Activated naive CD4-positive, alpha-beta T cell treated with anti-CD3 and anti-CD28 coated beads, Interleukin-2, amount 50 U/mL, for 24 hours (primary cell): ENCODE data around the gene HINFP.
"Not testable (repeated sequence)": the region's sequence is repeated elsewhere in the genome, so short reads cannot be mapped to it uniquely, and the experiment has no call there.

Experiments used
- H3K27ac Mint-ChIP-seq: one replicate; pipeline ENCODE4 v1.8.0; 2021; ENCODE audit warnings: mild to moderate bottlenecking, mixed read lengths
- H3K27me3 Mint-ChIP-seq: one replicate; pipeline ENCODE4 v1.8.0; 2021; ENCODE audit warnings: mixed read lengths
- H3K36me3 Mint-ChIP-seq: one replicate; pipeline ENCODE4 v1.8.0; 2021; ENCODE audit warnings: mixed read lengths
- H3K4me1 Mint-ChIP-seq: one replicate; pipeline ENCODE4 v1.8.0; 2021; ENCODE audit warnings: mixed read lengths
- H3K4me3 Mint-ChIP-seq: one replicate; pipeline ENCODE4 v1.8.0; 2021; ENCODE audit warnings: mild to moderate bottlenecking, mixed read lengths
- H3K9me3 Mint-ChIP-seq: one replicate; pipeline ENCODE4 v1.8.0; 2021; ENCODE audit warnings: mixed read lengths

Gene HINFP

GRCh38 chr11:119154178-119154577 lies 32.8 kb downstream of the HINFP start:
- Mint-ChIP-seq H3K4me3 (no peak overlapping the region), H3K27me3 (peaks cover 2% of the 10 kb centered on the region), H3K4me1 (no peaks in the 10 kb centered on the region), H3K9me3 (no peaks in the 10 kb centered on the region), H3K36me3 (no peaks in the 10 kb centered on the region), H3K27ac (no peak overlapping the region)

GRCh38 chr11:119155733-119156492 lies 34.5 kb downstream of the HINFP start:
- Mint-ChIP-seq H3K4me3 (no peak overlapping the region), H3K36me3 (no peaks in the 10 kb centered on the region), H3K27me3 (peaks cover 2% of the 10 kb centered on the region), H3K4me1 (no peaks in the 10 kb centered on the region), H3K27ac (no peak overlapping the region), H3K9me3 (no peaks in the 10 kb centered on the region)

GRCh38 chr11:119156496-119156895 lies 35.1 kb downstream of the HINFP start:
- no peaks in the 10 kb centered on the region for H3K36me3 Mint-ChIP-seq
- no peak overlapping the region for H3K4me3 Mint-ChIP-seq
- no peaks in the 10 kb centered on the region for H3K4me1 Mint-ChIP-seq
- H3K27ac Mint-ChIP-seq, result no peak overlapping the region
- no peaks in the 10 kb centered on the region for H3K9me3 Mint-ChIP-seq
- H3K27me3 Mint-ChIP-seq, result peaks cover 2% of the 10 kb centered on the region

- H3K27ac Mint-ChIP-seq, result no peak overlapping the region
- no peaks in the 10 kb centered on the region for H3K9me3 Mint-ChIP-seq
- peaks cover 2% of the 10 kb centered on the region for H3K27me3 Mint-ChIP-seq
- H3K4me3 Mint-ChIP-seq, result no peak overlapping the region
- H3K36me3 Mint-ChIP-seq, result no peaks in the 10 kb centered on the region
- H3K4me1 Mint-ChIP-seq, result no peaks in the 10 kb centered on the region
Observed at GRCh38 chr11:119157063-119157462, 35.7 kb downstream of the HINFP start.

GRCh38 chr11:119158467-119158866 lies 37.1 kb downstream of the HINFP start:
- peaks cover 2% of the 10 kb centered on the region for H3K27me3 Mint-ChIP-seq
- no peaks in the 10 kb centered on the region for H3K4me1 Mint-ChIP-seq
- no peak overlapping the region for H3K4me3 Mint-ChIP-seq
- H3K27ac Mint-ChIP-seq, result no peak overlapping the region
- H3K9me3 Mint-ChIP-seq, result no peaks in the 10 kb centered on the region
- no peaks in the 10 kb centered on the region for H3K36me3 Mint-ChIP-seq

GRCh38 chr11:119160151-119160550 lies 38.8 kb downstream of the HINFP start:
- Mint-ChIP-seq H3K27me3 (no peaks in the 10 kb centered on the region), H3K36me3 (no peaks in the 10 kb centered on the region), H3K9me3 (no peaks in the 10 kb centered on the region), H3K27ac (no peak overlapping the region), H3K4me3 (no peak overlapping the region), H3K4me1 (no peaks in the 10 kb centered on the region)

GRCh38 chr11:119161871-119162270 lies 40.5 kb downstream of the HINFP start:
- H3K4me3 Mint-ChIP-seq, result no peak overlapping the region
- no peak overlapping the region for H3K27ac Mint-ChIP-seq
- no peaks in the 10 kb centered on the region for H3K9me3 Mint-ChIP-seq
- no peaks in the 10 kb centered on the region for H3K27me3 Mint-ChIP-seq
- no peaks in the 10 kb centered on the region for H3K4me1 Mint-ChIP-seq
- H3K36me3 Mint-ChIP-seq, result no peaks in the 10 kb centered on the region

- H3K36me3 Mint-ChIP-seq, result no peaks in the 10 kb centered on the region
- H3K4me1 Mint-ChIP-seq, result peaks cover 11% of the 10 kb centered on the region
- H3K9me3 Mint-ChIP-seq, result no peaks in the 10 kb centered on the region
- no peak overlapping the region for H3K27ac Mint-ChIP-seq
- H3K27me3 Mint-ChIP-seq, result no peaks in the 10 kb centered on the region
- no peak overlapping the region for H3K4me3 Mint-ChIP-seq
Observed at GRCh38 chr11:119166368-119167076, 45.1 kb downstream of the HINFP start.

- H3K4me1 Mint-ChIP-seq, result peaks cover 11% of the 10 kb centered on the region
- H3K36me3 Mint-ChIP-seq, H3K9me3 Mint-ChIP-seq, H3K27me3 Mint-ChIP-seq, H3K4me3 Mint-ChIP-seq, H3K27ac Mint-ChIP-seq: not testable (repeated sequence)
Observed at GRCh38 chr11:119167077-119167458, 45.7 kb downstream of the HINFP start.

GRCh38 chr11:119167933-119168332 lies 46.6 kb downstream of the HINFP start:
- H3K9me3 Mint-ChIP-seq, result no peaks in the 10 kb centered on the region
- H3K4me3 Mint-ChIP-seq, result peak overlapping the region; percentile 68
- no peaks in the 10 kb centered on the region for H3K36me3 Mint-ChIP-seq
- H3K27ac Mint-ChIP-seq, result no peak overlapping the region
- H3K27me3 Mint-ChIP-seq, result no peaks in the 10 kb centered on the region
- H3K4me1 Mint-ChIP-seq, result peaks cover 11% of the 10 kb centered on the region

GRCh38 chr11:119168471-119169281 lies 47.3 kb downstream of the HINFP start, which contains the start of gene NLRX1:
NLRX1 (plus strand) TSS chr11:119168725; CDS start chr11:119171404, 2,679 bp downstream.
- no peaks in the 10 kb centered on the region for H3K36me3 Mint-ChIP-seq
- H3K4me1 Mint-ChIP-seq, result peaks cover 11% of the 10 kb centered on the region
- H3K9me3 Mint-ChIP-seq, result no peaks in the 10 kb centered on the region
- H3K4me3 Mint-ChIP-seq, result peak within 1 kb of the TSS; percentile 91
- H3K27ac Mint-ChIP-seq, result peak within 1 kb of the TSS; percentile 77
- H3K27me3 Mint-ChIP-seq, result no peaks in the 10 kb centered on the region

GRCh38 chr11:119169282-119169719 lies 47.9 kb downstream of the HINFP start:
- Mint-ChIP-seq H3K9me3 (no peaks in the 10 kb centered on the region), H3K27me3 (no peaks in the 10 kb centered on the region), H3K4me3 (peak overlapping the region; percentile 91), H3K4me1 (peaks cover 11% of the 10 kb centered on the region), H3K27ac (peak overlapping the region; percentile 77), H3K36me3 (peaks cover 1% of the 10 kb centered on the region)

- Mint-ChIP-seq H3K9me3 (no peaks in the 10 kb centered on the region), H3K4me1 (peaks cover 17% of the 10 kb centered on the region), H3K36me3 (peaks cover 4% of the 10 kb centered on the region), H3K4me3 (no peak overlapping the region), H3K27me3 (no peaks in the 10 kb centered on the region), H3K27ac (no peak overlapping the region)
Observed at GRCh38 chr11:119172513-119172912, 51.1 kb downstream of the HINFP start.

GRCh38 chr11:119173453-119173852 lies 52.1 kb downstream of the HINFP start:
- H3K4me1 Mint-ChIP-seq, result peaks cover 22% of the 10 kb centered on the region
- peaks cover 4% of the 10 kb centered on the region for H3K36me3 Mint-ChIP-seq
- H3K4me3 Mint-ChIP-seq, result no peak overlapping the region
- H3K9me3 Mint-ChIP-seq, result no peaks in the 10 kb centered on the region
- H3K27me3 Mint-ChIP-seq, result no peaks in the 10 kb centered on the region
- H3K27ac Mint-ChIP-seq, result no peak overlapping the region

GRCh38 chr11:119175493-119176077 lies 54.2 kb downstream of the HINFP start:
- peaks cover 17% of the 10 kb centered on the region for H3K4me1 Mint-ChIP-seq
- H3K9me3 Mint-ChIP-seq, result no peaks in the 10 kb centered on the region
- peaks cover 4% of the 10 kb centered on the region for H3K36me3 Mint-ChIP-seq
- H3K27ac Mint-ChIP-seq, result no peak overlapping the region
- H3K4me3 Mint-ChIP-seq, result no peak overlapping the region
- H3K27me3 Mint-ChIP-seq, result no peaks in the 10 kb centered on the region
